GM23248 (cell line): ENCODE measurements around the gene CTXND2. TPM values are rescaled to one million over a fixed set of nuclear protein-coding genes. Genes with fewer than 3 reads are reported as not detected.
"Not testable (repeated sequence)": the region's sequence is repeated elsewhere in the genome, so short reads cannot be mapped to it uniquely, and the experiment has no call there.

Experiments used
- DNase-seq: peaks from one replicate; pipeline ENCODE4 v3.0.0-alpha.2; 2015
- H2AFZ ChIP-seq: fragments of 200-600 bp; sonication (generic); 2 replicates; pipeline ENCODE4 v1.6.1; 2016; ENCODE audit warnings: antibody characterized with exemption
- H3F3A ChIP-seq: fragments of 200-600 bp; sonication (generic); 2 replicates; pipeline ENCODE4 v1.6.1; 2016; ENCODE audit warnings: mild to moderate bottlenecking, antibody characterized with exemption, mixed run types; ENCODE audit not compliant: insufficient read depth
- H3K27ac ChIP-seq: fragments of 200-600 bp; sonication (generic); 2 replicates; pipeline ENCODE4 v1.5.1; 2016; ENCODE audit warnings: mild to moderate bottlenecking
- H3K27me3 ChIP-seq: fragments of 200-600 bp; sonication (generic); replicated peaks from 2 replicates; pipeline ENCODE4 v1.6.1; 2016; ENCODE audit warnings: mild to moderate bottlenecking; ENCODE audit not compliant: insufficient read depth
- H3K36me3 ChIP-seq: fragments of 200-600 bp; sonication (generic); 2 replicates; pipeline ENCODE4 v1.6.1; 2016; ENCODE audit warnings: low read depth, mild to moderate bottlenecking
- H3K4me1 ChIP-seq: fragments of 200-600 bp; sonication (generic); 2 replicates; pipeline ENCODE4 v1.6.1; 2016; ENCODE audit warnings: mild to moderate bottlenecking; ENCODE audit not compliant: insufficient read depth
- H3K4me2 ChIP-seq: fragments of 200-600 bp; sonication (generic); one replicate; pipeline ENCODE4 v1.6.1; 2016; ENCODE audit warnings: mild to moderate bottlenecking; ENCODE audit not compliant: unreplicated experiment
- H3K4me3 ChIP-seq: fragments of 200-600 bp; sonication (generic); 2 replicates; pipeline ENCODE4 v1.5.1; 2016; ENCODE audit warnings: mild to moderate bottlenecking
- H3K79me2 ChIP-seq: fragments of 200-600 bp; sonication (generic); 2 replicates; pipeline ENCODE4 v1.6.1; 2016; ENCODE audit warnings: mild to moderate bottlenecking; ENCODE audit not compliant: insufficient read depth
- H3K9ac ChIP-seq: fragments of 200-600 bp; sonication (generic); 2 replicates; pipeline ENCODE4 v1.6.1; 2016; ENCODE audit warnings: mild to moderate bottlenecking
- H3K9me2 ChIP-seq: fragments of 200-600 bp; sonication (generic); 2 replicates; pipeline ENCODE4 v1.6.1; 2016; ENCODE audit warnings: mixed run types, mild to moderate bottlenecking, moderate library complexity; ENCODE audit not compliant: insufficient read depth
- H3K9me3 ChIP-seq: fragments of 200-600 bp; sonication (generic); one replicate; pipeline ENCODE4 v1.6.1; 2017; ENCODE audit warnings: low read depth
- H4K20me1 ChIP-seq: fragments of 200-600 bp; sonication (generic); 2 replicates; pipeline ENCODE4 v1.6.0; 2016; ENCODE audit not compliant: insufficient read depth
- EZH2 ChIP-seq: fragments of 200-600 bp; sonication (generic); IDR thresholded peaks from 2 replicates; pipeline ENCODE4 v1.6.1; 2018; ENCODE audit warnings: antibody characterized with exemption, mild to moderate bottlenecking; ENCODE audit not compliant: insufficient read depth, poor library complexity, severe bottlenecking
- EZH2phosphoT487 ChIP-seq: fragments of 200-600 bp; sonication (generic); IDR thresholded peaks from 2 replicates; pipeline ENCODE4 v1.6.1; 2018; ENCODE audit warnings: antibody characterized with exemption, moderate library complexity, mild to moderate bottlenecking, low read depth; ENCODE audit not compliant: insufficient read depth
- WGBS, 2 experiments: methylation state at CpG; one replicate each; pipeline ENCODE4 v1.1.6; 2015 to 2017; ENCODE audit warnings: low lambda C conversion rate in 2 of 2, low coverage in 1 of 2; ENCODE audit errors: missing lambda C conversion rate in 2 of 2; 5-methylcytosine and 5-hydroxymethylcytosine counted together
- in situ Hi-C: fragments of 300-500 bp; cut with MboI; formaldehyde crosslinking; loops from 2 replicates; pipeline ENCODE4 v1.15.0; 2020
- polyA plus RNA-seq: library from polyadenylated mRNA; unstranded; fragments of >200 nt; fragmentation: Nextera tagmentation; extraction: Ambion mirVana; gene quantifications from 2 replicates; pipeline ENCODE4 v1.2.1, GENCODE V29; 2016
- total RNA-seq: library from RNA; depleted of rRNA; stranded (reverse); fragments of >200 nt; shearing (Covaris generic); gene quantifications from 2 replicates; pipeline ENCODE4 v1.2.3, GENCODE V29; 2014

Gene CTXND2
- total and polyA plus RNA-seq, 2 experiments from 2014 or later: not detected

GRCh38 chr1:150925080-150925479 lies 38.1 kb downstream of the CTXND2 start:
- Histone ChIP-seq H3K27ac (no peak overlapping the region), H3K4me1 (peaks cover 8% of the 10 kb centered on the region), H3F3A (0 out of 2 replicates have a peak, but pooled peaks cover 11% of the 10 kb centered on the region), H3K4me3 (peak overlapping the region; percentile 86), H4K20me1 (no peaks in the 10 kb centered on the region), H3K27me3 (no peaks in the 10 kb centered on the region), H3K4me2 (no peak overlapping the region), H2AFZ (peak overlapping the region; percentile 94), H3K9me3 (no peaks in the 10 kb centered on the region), H3K9ac (no peak overlapping the region), H3K79me2 (peaks cover 31% of the 10 kb centered on the region), H3K36me3 (peaks cover 13% of the 10 kb centered on the region; the same call in 1 of the 2 replicates), H3K9me2 (no peaks in the 10 kb centered on the region)
- in situ Hi-C loops: no loop called here
- 88 to 91% methylated on average over 23 of the region's 23 CpGs for WGBS, 2 experiments
- no peak for DNase-seq
- TF ChIP-seq EZH2 (no peak), EZH2phosphoT487 (no peak)

DNA sequence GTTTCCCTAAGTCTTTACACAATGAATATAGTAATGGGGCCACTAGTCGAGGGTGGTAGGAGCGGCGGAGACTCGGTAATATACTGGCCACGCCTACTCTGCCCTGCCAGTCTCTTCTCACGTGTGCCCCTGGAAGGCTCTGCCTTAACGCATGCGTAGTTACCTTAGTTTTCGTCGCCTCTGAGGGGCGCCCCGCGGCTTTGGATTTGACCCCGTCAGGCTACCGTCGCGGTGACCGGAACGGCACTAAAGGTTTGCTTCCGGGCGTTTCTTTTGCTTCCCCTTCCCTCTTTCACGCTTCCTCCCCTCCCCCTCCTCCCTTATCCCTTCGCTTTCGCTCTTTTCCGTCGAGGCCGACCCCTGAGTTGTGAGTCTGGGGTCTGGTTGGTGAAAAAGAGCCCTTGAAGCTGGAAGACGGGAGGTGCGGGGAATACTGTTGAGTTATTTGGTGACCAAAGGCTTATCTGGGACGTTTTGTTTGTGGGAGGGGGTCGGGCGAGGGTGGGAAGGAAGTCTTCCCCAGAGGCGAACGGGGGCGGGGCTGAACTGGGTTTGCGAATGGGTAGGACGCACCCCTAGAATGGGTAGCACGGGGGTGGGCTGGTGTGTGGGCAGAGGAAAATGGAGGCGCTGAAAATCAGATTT lies 39.3 kb downstream of the CTXND2 start, which contains the start of gene SETDB1:
Gene SETDB1 (plus strand): TSS at position 267 of the 645 bp plus-strand sequence. CDS start 1,352 bp downstream, outside the sequence.
- in situ Hi-C loops: no loop called here
- peak within 1 kb of the TSS; percentile 96 for H3K9ac ChIP-seq
- peaks cover 8% of the 10 kb centered on the region for H3K4me1 ChIP-seq
- WGBS, 2 experiments: 0 to 1% methylated on average over 30 to 39 of the region's 39 CpGs
- H3K9me2 ChIP-seq: no peaks in the 10 kb centered on the region
- peak within 1 kb of the TSS; percentile 89 for H3K4me2 ChIP-seq
- no peaks in the 10 kb centered on the region for H3K9me3 ChIP-seq
- peak within 1 kb of the TSS; percentile 86 for H3K4me3 ChIP-seq
- peaks cover 38% of the 10 kb centered on the region for H3K79me2 ChIP-seq
- no peaks in the 10 kb centered on the region for H4K20me1 ChIP-seq
- 0 out of 2 replicates have a peak, but pooled peaks cover 11% of the 10 kb centered on the region for H3F3A ChIP-seq
- peak within 1 kb of the TSS; percentile 67 for H3K27ac ChIP-seq
- DNase-seq: peak; percentile 98
- peaks cover 22% of the 10 kb centered on the region for H3K36me3 ChIP-seq
- H2AFZ ChIP-seq: peak within 1 kb of the TSS; percentile 94
- no peaks in the 10 kb centered on the region for H3K27me3 ChIP-seq
- TF ChIP-seq EZH2 (no peak), EZH2phosphoT487 (no peak)

DNA sequence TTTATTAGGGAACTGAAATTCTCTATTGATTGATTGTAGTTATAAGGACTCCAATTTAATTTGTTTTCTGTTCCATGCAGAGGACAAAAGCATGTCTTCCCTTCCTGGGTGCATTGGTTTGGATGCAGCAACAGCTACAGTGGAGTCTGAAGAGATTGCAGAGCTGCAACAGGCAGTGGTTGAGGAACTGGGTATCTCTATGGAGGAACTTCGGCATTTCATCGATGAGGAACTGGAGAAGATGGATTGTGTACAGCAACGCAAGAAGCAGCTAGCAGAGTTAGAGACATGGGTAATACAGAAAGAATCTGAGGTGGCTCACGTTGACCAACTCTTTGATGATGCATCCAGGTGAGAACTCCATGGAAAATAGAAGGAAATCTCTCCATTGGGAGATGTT lies 40.7 kb downstream of the CTXND2 start:
- no peaks in the 10 kb centered on the region for H3K9me2 ChIP-seq
- H3K4me1 ChIP-seq: peaks cover 4% of the 10 kb centered on the region
- no peak overlapping the region for H3K9ac ChIP-seq
- no peak overlapping the region for H3K27ac ChIP-seq
- no peak overlapping the region for H3K4me3 ChIP-seq
- DNase-seq: no peak
- TF ChIP-seq EZH2 (no peak), EZH2phosphoT487 (no peak)
- in situ Hi-C loops: no loop called here
- whole genome bisulfite sequencing, 2 experiments: 99 to 100% methylated on average over 4 of the region's 4 CpGs
- no peak overlapping the region for H3K4me2 ChIP-seq
- peaks cover 34% of the 10 kb centered on the region for H3K36me3 ChIP-seq
- no peaks in the 10 kb centered on the region for H3K9me3 ChIP-seq
- H3F3A ChIP-seq: 0 out of 2 replicates have a peak, but pooled peaks cover 5% of the 10 kb centered on the region
- no peak overlapping the region for H2AFZ ChIP-seq
- H4K20me1 ChIP-seq: no peaks in the 10 kb centered on the region
- peaks cover 49% of the 10 kb centered on the region for H3K79me2 ChIP-seq
- H3K27me3 ChIP-seq: no peaks in the 10 kb centered on the region

DNA sequence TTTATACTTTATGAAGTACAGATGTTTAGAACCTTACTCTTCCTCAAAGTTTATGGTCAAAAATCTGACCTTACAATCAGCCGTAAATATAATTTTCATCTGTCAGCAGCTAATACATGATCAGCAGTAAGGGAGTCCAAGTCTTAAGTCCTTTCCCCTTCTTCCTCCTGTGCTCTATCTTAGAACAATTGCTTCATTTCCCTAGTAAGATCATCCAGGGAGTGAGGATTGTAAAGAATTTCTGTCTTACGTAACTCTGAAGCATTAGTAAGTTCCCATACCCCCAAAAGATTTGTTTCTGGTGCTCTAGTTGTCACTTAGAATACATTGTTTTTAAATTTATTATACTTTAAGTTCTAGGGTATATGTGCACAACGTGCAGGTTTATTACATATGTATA lies 41.4 kb downstream of the CTXND2 start:
- Histone ChIP-seq H4K20me1 (no peaks in the 10 kb centered on the region), H3K9ac (no peak overlapping the region), H3K27me3 (no peaks in the 10 kb centered on the region), H3K9me2 (no peaks in the 10 kb centered on the region), H3K4me2 (no peak overlapping the region), H3K4me3 (no peak overlapping the region), H3K36me3 (peaks cover 39% of the 10 kb centered on the region), H3K4me1 (no peaks in the 10 kb centered on the region), H3K27ac (no peak overlapping the region), H3K79me2 (peaks cover 53% of the 10 kb centered on the region), H3F3A (0 out of 2 replicates have a peak, but pooled peaks cover under 1% of the 10 kb centered on the region), H3K9me3 (no peaks in the 10 kb centered on the region), H2AFZ (no peak overlapping the region)
- TF ChIP-seq EZH2phosphoT487 (no peak), EZH2 (no peak)
- WGBS, 2 experiments: 83 to 86% methylated on average over 3 of the region's 3 CpGs
- in situ Hi-C loops: no loop called here
- DNase-seq: peak; percentile 33

DNA sequence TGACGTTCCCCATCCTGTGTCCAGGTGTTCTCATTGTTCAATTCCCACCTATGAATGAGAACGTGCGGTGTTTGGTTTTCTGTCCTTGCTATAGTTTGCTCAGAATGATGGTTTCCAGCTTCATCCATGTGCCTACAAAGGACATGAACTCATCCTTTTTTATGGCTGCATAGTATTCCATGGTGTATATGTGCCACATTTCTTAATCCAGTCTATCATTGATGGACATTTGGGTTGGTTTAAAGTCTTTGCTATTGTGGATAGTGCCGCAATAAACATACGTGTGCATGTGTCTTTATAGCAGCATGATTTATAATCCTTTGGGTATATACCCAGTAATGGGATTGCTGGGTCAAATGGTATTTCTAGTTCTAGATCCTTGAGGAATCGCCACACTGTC lies 41.8 kb downstream of the CTXND2 start:
- H3K9me2 ChIP-seq, H3K4me3 ChIP-seq, H2AFZ ChIP-seq, H3K4me2 ChIP-seq, H3F3A ChIP-seq, H3K27ac ChIP-seq, H3K9ac ChIP-seq, H3K4me1 ChIP-seq, H3K27me3 ChIP-seq, in situ Hi-C loops, DNase-seq, H4K20me1 ChIP-seq, H3K9me3 ChIP-seq: not testable (repeated sequence)
- peaks cover 53% of the 10 kb centered on the region for H3K79me2 ChIP-seq
- 95% methylated on average over 6 of the region's 6 CpGs for WGBS, 2 experiments
- peaks cover 40% of the 10 kb centered on the region for H3K36me3 ChIP-seq
